ENCODE measurements around the gene PCDHGA3.

- TF ChIP-seq CTCF (IDR thresholded peaks at IDR 0.05): no peak
- TF ChIP-seq CREB1 (CRISPR knock-in tag; IDR thresholded peaks at IDR 0.05): no peak
- TF ChIP-seq GABPB1 (CRISPR knock-in tag; IDR thresholded peaks at IDR 0.05): no peak
- TF ChIP-seq, protein P1, sequence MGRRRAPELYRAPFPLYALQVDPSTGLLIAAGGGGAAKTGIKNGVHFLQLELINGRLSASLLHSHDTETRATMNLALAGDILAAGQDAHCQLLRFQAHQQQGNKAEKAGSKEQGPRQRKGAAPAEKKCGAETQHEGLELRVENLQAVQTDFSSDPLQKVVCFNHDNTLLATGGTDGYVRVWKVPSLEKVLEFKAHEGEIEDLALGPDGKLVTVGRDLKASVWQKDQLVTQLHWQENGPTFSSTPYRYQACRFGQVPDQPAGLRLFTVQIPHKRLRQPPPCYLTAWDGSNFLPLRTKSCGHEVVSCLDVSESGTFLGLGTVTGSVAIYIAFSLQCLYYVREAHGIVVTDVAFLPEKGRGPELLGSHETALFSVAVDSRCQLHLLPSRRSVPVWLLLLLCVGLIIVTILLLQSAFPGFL (CRISPR knock-in tag; IDR thresholded peaks at IDR 0.05; ENCODE audit: borderline replicate concordance): no peak
- TF ChIP-seq ESRRA (CRISPR knock-in tag; IDR thresholded peaks at IDR 0.05; ENCODE audit: borderline replicate concordance): no peak
- no peak for TF ChIP-seq USF1 (CRISPR knock-in tag; IDR thresholded peaks at IDR 0.05)
- no peak for TF ChIP-seq MYBL2 (CRISPR knock-in tag; IDR thresholded peaks at IDR 0.05)
Observed at GRCh38 chr5:141362719-141363118, 19.1 kb downstream of the PCDHGA3 start.
